Heart left ventricle (tissue), 13 donors: ENCODE results near the gene SERINC2.

Experiments
- POLR2A ChIP-seq, 2 donors: fragments of 450-650 bp; IDR thresholded peaks; one replicate each; pipeline ENCODE4 v1.6.1; 2017; ENCODE audit warnings: antibody characterized with exemption in 2 of 2, mild to moderate bottlenecking in 2 of 2, moderate library complexity in 2 of 2
- TF ChIP-seq, protein P1 (sequence below), 12 donors: fragments of 200-600 bp; sonication (generic) in 4 of 12; IDR thresholded peaks; one replicate each; pipeline versions ENCODE4 v1.5.0 to v1.8.0; 2018 to 2022; ENCODE audit warnings: antibody characterized with exemption in 12 of 12, mild to moderate bottlenecking in 5 of 12
- donor health status: ischemic (EF 13 %, LVEDD 7.1; RV severe dilation, severe dysfunction).
- donor health status: DM: no; HTN: yes; CAD: no.
- donor health status: DM: no; HTN: no; CAD: no.
- donor health status: ischemic (EF 25% LVEDD 6.9; RV normal size, moderate dysfunction).
- donor health status: ischemic (EF 25% LVEDD 5.7; RV mildly dilated, moderate dysfunction).
- donor health status: ischemic (EF 35%, LVEDD 5.7; RV mildly dilated, moderate dysfunction).
- donor health status: nonischemic (EF 11% LVEDD 7.7; RV severe dilation, severe dysfunction).
- donor health status: DM: yes; HTN: yes; CAD: no.
- donor health status: PGD.
- donor health status: ischemic (EF 29% LVEDD 5.4; RV normal size, mild dysfunction).
- donor health status: nonischemic (EF 23%, LVEDD 6.1; RV moderate dilation, normal function).

GRCh38 chr1:31372751-31373055 is 40.3 kb upstream of the SERINC2 start:
- TF ChIP-seq, protein P1, sequence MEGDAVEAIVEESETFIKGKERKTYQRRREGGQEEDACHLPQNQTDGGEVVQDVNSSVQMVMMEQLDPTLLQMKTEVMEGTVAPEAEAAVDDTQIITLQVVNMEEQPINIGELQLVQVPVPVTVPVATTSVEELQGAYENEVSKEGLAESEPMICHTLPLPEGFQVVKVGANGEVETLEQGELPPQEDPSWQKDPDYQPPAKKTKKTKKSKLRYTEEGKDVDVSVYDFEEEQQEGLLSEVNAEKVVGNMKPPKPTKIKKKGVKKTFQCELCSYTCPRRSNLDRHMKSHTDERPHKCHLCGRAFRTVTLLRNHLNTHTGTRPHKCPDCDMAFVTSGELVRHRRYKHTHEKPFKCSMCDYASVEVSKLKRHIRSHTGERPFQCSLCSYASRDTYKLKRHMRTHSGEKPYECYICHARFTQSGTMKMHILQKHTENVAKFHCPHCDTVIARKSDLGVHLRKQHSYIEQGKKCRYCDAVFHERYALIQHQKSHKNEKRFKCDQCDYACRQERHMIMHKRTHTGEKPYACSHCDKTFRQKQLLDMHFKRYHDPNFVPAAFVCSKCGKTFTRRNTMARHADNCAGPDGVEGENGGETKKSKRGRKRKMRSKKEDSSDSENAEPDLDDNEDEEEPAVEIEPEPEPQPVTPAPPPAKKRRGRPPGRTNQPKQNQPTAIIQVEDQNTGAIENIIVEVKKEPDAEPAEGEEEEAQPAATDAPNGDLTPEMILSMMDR (IDR thresholded peaks at IDR 0.05) = no peak
- TF ChIP-seq POLR2A (IDR thresholded peaks at IDR 0.05) = peak; percentile 44 to 96
